Measurements from ENCODE around the gene CDH4.
"Not testable (repeated sequence)": the region's sequence is repeated elsewhere in the genome, so short reads cannot be mapped to it uniquely, and the experiment has no call there.

The CDH4 gene

GRCh38 chr20:61963885-61964674 is 712.0 kb downstream of the CDH4 start:
- DNase-seq = no peak

GRCh38 chr20:61964675-61965605 is 712.9 kb downstream of the CDH4 start:
- no peak for DNase-seq

- DNase-seq = no peak
These were observed 713.8 kb downstream of the CDH4 start for GRCh38 chr20:61965606-61966491.

GRCh38 chr20:61966492-61967244 is 714.6 kb downstream of the CDH4 start:
- no peak for DNase-seq

GRCh38 chr20:61967300-61967699 is 715.2 kb downstream of the CDH4 start:
- DNase-seq = no peak

GRCh38 chr20:61968036-61968810 is 716.2 kb downstream of the CDH4 start:
- DNase-seq = no peak

GRCh38 chr20:61968932-61969331 is 716.9 kb downstream of the CDH4 start:
- no peak for DNase-seq

GRCh38 chr20:61969806-61970205 is 717.7 kb downstream of the CDH4 start:
- DNase-seq = no peak

GRCh38 chr20:61970357-61970756 is 718.3 kb downstream of the CDH4 start:
- DNase-seq = no peak

- DNase-seq = not testable (repeated sequence)
These were observed 719.5 kb downstream of the CDH4 start for GRCh38 chr20:61971595-61971994.

- DNase-seq = no peak
These were observed 720.8 kb downstream of the CDH4 start for GRCh38 chr20:61972636-61973508.

- DNase-seq = no peak
These were observed 721.7 kb downstream of the CDH4 start for GRCh38 chr20:61973515-61974356.

- no peak for DNase-seq
These were observed 722.2 kb downstream of the CDH4 start for GRCh38 chr20:61974357-61974665.

GRCh38 chr20:61975407-61976129 is 723.5 kb downstream of the CDH4 start:
- DNase-seq = no peak

- DNase-seq = no peak
These were observed 724.2 kb downstream of the CDH4 start for GRCh38 chr20:61976263-61976643.

- DNase-seq = no peak
These were observed 724.8 kb downstream of the CDH4 start for GRCh38 chr20:61976644-61977418.

GRCh38 chr20:61977419-61977786 is 725.3 kb downstream of the CDH4 start:
- DNase-seq = no peak

- no peak for DNase-seq
These were observed 726.4 kb downstream of the CDH4 start for GRCh38 chr20:61978491-61978890.
